Skeletal muscle satellite cell (primary cell): ENCODE measurements around the gene PRND.
A peak's percentile ranks its signal among the peaks of the same experiment; 100 is the strongest.
"Not testable (repeated sequence)": the region's sequence is repeated elsewhere in the genome, so short reads cannot be mapped to it uniquely, and the experiment has no call there.

Experiments used
- H3K27me3 ChIP-seq: 2 replicates; pipeline ENCODE4 v1.7.0; 2013; ENCODE audit warnings: low read length; ENCODE audit not compliant: control insufficient read depth, insufficient read depth
- H3K36me3 ChIP-seq: 2 replicates; pipeline ENCODE4 v1.7.0; 2013; ENCODE audit warnings: mild to moderate bottlenecking, control low read depth, low read length; ENCODE audit not compliant: insufficient read depth
- H3K4me1 ChIP-seq: 2 replicates; pipeline ENCODE4 v1.7.0; 2013; ENCODE audit warnings: low read length; ENCODE audit not compliant: control insufficient read depth, insufficient read depth
- H3K4me2 ChIP-seq: 2 replicates; pipeline ENCODE4 v1.7.0; 2013; ENCODE audit warnings: mild to moderate bottlenecking, low read length
- H3K4me3 ChIP-seq: 2 replicates; pipeline ENCODE4 v1.7.0; 2013; ENCODE audit warnings: low read length
- H3K9ac ChIP-seq: 2 replicates; pipeline ENCODE4 v1.7.0; 2013; ENCODE audit warnings: mild to moderate bottlenecking, low read depth, low read length, moderate library complexity
- H3K9me3 ChIP-seq: replicated peaks from 2 replicates; pipeline ENCODE4 v1.7.0; 2013; ENCODE audit warnings: mild to moderate bottlenecking, control low read depth, low read length

Gene PRND

DNA sequence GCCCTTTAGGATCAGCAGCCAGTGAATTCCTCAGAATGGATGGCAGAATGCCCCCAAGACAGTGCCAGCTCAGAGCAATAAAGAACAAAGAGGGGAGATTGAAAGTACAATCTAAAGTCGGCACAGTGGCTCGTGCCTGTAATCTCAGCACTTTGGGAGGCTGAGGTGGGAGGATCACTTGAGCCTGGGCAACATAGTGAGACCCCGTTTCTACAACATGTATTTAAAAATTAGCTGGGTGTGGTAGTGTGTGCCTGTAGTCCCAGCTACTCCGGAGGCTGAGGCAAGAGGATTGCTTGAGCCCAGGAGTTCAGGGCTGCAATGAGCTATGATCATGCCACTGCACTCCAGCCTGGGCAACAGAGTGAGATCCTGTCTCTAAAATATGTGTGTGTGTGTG lies 1.8 kb downstream of the PRND start:
- not testable (repeated sequence) for H3K9me3 ChIP-seq, H3K4me2 ChIP-seq, H3K4me3 ChIP-seq, H3K36me3 ChIP-seq, H3K4me1 ChIP-seq, H3K9ac ChIP-seq
- peaks cover 45% of the 10 kb centered on the region for H3K27me3 ChIP-seq

DNA sequence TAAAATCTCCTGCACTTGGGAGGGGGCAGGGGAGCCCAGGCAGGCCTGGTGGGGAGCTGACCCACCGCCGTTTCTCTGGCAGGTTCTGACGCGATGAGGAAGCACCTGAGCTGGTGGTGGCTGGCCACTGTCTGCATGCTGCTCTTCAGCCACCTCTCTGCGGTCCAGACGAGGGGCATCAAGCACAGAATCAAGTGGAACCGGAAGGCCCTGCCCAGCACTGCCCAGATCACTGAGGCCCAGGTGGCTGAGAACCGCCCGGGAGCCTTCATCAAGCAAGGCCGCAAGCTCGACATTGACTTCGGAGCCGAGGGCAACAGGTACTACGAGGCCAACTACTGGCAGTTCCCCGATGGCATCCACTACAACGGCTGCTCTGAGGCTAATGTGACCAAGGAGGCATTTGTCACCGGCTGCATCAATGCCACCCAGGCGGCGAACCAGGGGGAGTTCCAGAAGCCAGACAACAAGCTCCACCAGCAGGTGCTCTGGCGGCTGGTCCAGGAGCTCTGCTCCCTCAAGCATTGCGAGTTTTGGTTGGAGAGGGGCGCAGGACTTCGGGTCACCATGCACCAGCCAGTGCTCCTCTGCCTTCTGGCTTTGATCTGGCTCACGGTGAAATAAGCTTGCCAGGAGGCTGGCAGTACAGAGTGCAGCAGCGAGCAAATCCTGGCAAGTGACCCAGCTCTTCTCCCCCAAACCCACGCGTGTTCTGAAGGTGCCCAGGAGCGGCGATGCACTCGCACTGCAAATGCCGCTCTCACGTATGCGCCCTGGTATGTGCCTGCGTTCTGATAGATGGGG lies 3.0 kb downstream of the PRND start:
- H3K36me3 ChIP-seq, result no peaks in the 10 kb centered on the region
- peaks cover 7% of the 10 kb centered on the region for H3K4me1 ChIP-seq
- peaks cover 55% of the 10 kb centered on the region for H3K27me3 ChIP-seq
- H3K9me3 ChIP-seq, result no peaks in the 10 kb centered on the region
- no peak overlapping the region for H3K9ac ChIP-seq
- H3K4me3 ChIP-seq, result no peak overlapping the region
- no peak overlapping the region for H3K4me2 ChIP-seq

DNA sequence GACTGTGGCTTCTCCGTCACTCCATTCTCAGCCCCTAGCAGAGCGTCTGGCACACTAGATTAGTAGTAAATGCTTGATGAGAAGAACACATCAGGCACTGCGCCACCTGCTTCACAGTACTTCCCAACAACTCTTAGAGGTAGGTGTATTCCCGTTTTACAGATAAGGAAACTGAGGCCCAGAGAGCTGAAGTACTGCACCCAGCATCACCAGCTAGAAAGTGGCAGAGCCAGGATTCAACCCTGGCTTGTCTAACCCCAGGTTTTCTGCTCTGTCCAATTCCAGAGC lies 3.5 kb downstream of the PRND start:
- no peaks in the 10 kb centered on the region for H3K36me3 ChIP-seq
- peaks cover 59% of the 10 kb centered on the region for H3K27me3 ChIP-seq
- no peak overlapping the region for H3K4me3 ChIP-seq
- no peak overlapping the region for H3K9ac ChIP-seq
- H3K4me1 ChIP-seq, result peaks cover 7% of the 10 kb centered on the region
- no peaks in the 10 kb centered on the region for H3K9me3 ChIP-seq
- H3K4me2 ChIP-seq, result no peak overlapping the region

DNA sequence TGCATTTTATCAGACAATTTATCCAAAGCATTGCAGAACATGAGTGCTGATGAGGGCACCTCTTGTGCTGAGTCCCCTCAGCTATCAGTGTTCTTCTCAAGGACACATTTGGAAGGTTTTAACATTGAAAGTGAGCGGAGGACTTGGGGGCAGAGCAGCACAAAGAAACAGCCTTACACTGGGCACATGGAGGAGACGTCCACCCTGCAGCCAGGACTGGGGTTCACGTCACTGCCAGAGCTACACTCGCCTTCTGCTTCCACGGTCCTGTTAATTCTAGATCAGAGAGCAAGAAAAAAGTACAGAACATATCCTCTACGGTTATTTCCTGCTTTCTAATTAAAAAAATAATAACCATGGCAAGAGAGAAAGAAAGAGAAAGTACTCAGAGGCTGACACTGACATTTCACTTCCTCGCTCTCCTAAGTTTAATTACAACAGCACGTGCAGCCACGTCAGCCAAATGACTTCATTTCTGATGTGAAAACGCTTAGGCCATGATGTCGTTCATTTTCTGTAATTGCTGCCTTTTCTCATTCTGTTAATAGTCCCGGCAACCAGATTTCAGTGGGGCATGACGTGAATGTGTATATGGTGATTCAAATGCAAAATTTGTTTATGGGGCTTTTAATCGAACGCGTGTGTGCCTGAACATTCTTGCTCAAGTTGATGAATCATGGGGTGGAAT lies 5.1 kb downstream of the PRND start:
- H3K4me3 ChIP-seq, result peak overlapping the region; percentile 29
- H3K9ac ChIP-seq, result no peak overlapping the region
- H3K36me3 ChIP-seq, result no peaks in the 10 kb centered on the region
- peaks cover 4% of the 10 kb centered on the region for H3K4me1 ChIP-seq
- H3K9me3 ChIP-seq, result no peaks in the 10 kb centered on the region
- H3K4me2 ChIP-seq, result peak overlapping the region; percentile 21
- peaks cover 55% of the 10 kb centered on the region for H3K27me3 ChIP-seq

DNA sequence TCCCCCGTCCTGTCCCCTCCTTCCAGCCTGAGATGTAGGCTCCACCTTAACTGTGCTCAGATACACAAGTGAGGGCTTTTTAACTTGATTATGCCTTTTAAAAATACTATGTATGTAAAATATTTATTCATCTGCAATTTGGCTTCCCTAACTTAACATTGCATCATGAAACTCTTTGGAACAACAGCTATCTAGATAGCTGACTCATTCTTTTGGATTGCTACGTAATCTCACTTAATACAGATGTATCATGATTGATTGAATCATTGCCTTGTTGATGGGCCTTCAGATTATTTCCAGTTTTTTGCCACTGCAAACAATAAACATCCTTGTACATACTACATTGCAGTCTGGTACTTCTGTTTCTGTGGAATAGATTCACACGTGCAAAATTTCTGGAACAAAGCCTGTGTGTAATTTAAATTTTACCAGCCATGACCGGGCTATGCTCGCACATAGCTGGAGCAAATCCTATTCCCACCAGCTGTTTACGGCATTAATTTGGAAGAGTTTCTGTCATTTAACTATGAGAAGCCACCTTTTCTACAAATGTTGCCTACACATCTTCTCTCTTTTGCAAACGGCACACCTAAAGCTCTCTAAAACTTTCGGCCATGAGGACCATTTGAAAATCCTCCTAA lies 6.5 kb downstream of the PRND start:
- Histone ChIP-seq H3K9me3 (no peaks in the 10 kb centered on the region), H3K27me3 (peaks cover 52% of the 10 kb centered on the region), H3K4me1 (peaks cover 4% of the 10 kb centered on the region), H3K4me3 (no peak overlapping the region), H3K9ac (no peak overlapping the region), H3K4me2 (no peak overlapping the region), H3K36me3 (no peaks in the 10 kb centered on the region)

DNA sequence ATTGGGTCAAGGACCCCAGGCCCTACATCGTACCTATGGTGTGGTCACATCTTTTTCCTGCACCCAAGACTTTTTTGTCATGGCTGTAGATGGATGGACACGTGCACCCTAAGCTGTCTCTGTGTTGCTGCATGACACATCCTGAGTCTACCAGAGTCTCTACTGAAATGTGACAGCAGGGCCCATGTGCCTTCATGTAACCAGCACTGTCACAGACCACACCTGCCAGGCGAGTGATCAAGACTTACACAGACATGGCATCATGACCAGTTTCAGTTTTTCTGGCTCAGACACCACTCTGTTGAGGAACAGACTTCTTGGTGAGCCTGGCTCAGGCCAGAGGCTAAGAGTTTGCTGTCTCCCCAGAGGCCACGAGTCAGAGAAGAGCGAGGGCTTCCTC lies 7.6 kb downstream of the PRND start:
- Histone ChIP-seq H3K4me1 (peaks cover 4% of the 10 kb centered on the region), H3K27me3 (peaks cover 50% of the 10 kb centered on the region), H3K9ac (no peak overlapping the region), H3K4me2 (no peak overlapping the region), H3K4me3 (no peak overlapping the region), H3K36me3 (no peaks in the 10 kb centered on the region), H3K9me3 (no peaks in the 10 kb centered on the region)

DNA sequence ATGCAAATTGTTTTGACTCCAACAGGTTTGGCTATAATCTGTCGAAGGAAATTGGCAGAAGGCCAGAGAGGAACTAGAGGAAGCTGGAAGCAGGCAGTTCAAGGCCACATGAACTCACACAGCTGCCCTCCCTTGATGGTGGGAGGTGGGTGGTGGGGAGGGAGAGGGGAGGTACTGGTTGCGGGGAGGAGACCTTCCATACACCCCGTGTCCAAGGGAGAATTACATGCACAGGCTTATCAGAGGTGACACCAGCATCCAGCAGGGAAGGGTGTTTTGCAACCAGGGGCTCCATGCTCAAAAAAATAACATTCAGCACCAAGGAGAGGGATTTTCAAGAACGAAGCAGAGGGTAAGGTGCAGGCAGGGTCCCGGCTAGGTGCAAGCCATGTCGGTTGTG lies 9.1 kb downstream of the PRND start:
- H3K9me3 ChIP-seq, result no peaks in the 10 kb centered on the region
- H3K4me1 ChIP-seq, result peaks cover 4% of the 10 kb centered on the region
- no peak overlapping the region for H3K4me2 ChIP-seq
- no peak overlapping the region for H3K9ac ChIP-seq
- H3K36me3 ChIP-seq, result no peaks in the 10 kb centered on the region
- no peak overlapping the region for H3K4me3 ChIP-seq
- H3K27me3 ChIP-seq, result peaks cover 41% of the 10 kb centered on the region

DNA sequence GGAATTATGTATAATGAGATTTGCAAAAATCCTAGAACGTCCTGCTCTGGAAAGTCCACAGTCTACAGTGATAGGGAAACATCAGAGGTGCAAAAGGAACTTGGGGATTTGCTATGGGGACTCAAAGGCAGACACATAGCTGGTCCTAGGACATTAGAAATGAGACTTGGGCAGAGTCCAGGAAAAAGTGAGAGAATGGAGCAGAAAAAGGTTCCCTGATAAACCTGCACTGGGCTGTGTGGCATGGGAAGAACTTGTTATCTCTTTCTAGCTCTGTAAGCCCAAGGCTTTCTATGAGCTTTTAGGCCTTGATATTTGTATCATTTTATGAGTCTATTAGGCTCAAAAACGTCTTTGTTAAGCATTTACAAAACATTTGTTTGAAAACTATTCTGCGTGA lies 15.2 kb downstream of the PRND start:
- no peaks in the 10 kb centered on the region for H3K4me1 ChIP-seq
- H3K9me3 ChIP-seq, result no peaks in the 10 kb centered on the region
- no peak overlapping the region for H3K9ac ChIP-seq
- no peak overlapping the region for H3K4me2 ChIP-seq
- H3K4me3 ChIP-seq, result no peak overlapping the region
- H3K36me3 ChIP-seq, result no peaks in the 10 kb centered on the region
- H3K27me3 ChIP-seq, result peaks cover 38% of the 10 kb centered on the region

DNA sequence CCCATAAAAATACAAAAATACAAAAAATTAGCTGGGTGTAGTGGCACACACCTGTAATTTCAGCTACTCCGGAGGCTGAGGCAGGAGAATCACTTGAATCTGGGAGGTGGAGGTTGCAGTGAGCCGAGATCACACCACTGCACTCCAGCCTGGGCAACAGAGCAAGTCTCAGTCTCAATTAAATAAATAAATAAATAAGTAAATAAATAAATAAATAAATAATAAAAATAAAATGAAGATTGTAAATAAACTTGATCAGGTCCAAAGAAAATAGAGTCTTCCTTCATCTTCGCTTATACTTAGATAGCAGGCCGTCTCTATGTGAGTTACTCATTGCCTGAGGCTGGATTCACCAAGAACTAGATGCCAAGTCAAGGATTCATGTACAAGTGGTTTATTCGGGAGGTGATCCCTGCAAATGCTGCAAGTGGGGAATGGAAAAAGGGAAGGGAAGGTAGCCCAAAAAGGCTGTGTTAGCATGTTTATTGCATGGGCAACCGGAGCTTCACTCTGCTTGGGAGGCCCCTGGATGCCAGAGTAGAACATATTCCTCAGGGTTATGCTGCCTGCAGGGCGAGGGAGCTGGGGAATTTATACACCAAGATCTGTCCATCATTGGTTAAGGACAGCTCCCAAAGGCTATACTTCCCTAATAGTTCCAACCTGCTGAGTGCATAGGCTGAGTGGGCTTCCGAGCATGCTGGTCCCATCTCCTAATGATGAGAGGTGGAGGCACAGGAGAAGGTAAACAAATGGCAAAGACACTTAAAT lies 16.3 kb downstream of the PRND start:
- Histone ChIP-seq H3K4me2 (no peak overlapping the region), H3K9me3 (no peaks in the 10 kb centered on the region), H3K9ac (no peak overlapping the region), H3K4me1 (no peaks in the 10 kb centered on the region), H3K27me3 (peaks cover 38% of the 10 kb centered on the region), H3K36me3 (no peaks in the 10 kb centered on the region), H3K4me3 (no peak overlapping the region)

DNA sequence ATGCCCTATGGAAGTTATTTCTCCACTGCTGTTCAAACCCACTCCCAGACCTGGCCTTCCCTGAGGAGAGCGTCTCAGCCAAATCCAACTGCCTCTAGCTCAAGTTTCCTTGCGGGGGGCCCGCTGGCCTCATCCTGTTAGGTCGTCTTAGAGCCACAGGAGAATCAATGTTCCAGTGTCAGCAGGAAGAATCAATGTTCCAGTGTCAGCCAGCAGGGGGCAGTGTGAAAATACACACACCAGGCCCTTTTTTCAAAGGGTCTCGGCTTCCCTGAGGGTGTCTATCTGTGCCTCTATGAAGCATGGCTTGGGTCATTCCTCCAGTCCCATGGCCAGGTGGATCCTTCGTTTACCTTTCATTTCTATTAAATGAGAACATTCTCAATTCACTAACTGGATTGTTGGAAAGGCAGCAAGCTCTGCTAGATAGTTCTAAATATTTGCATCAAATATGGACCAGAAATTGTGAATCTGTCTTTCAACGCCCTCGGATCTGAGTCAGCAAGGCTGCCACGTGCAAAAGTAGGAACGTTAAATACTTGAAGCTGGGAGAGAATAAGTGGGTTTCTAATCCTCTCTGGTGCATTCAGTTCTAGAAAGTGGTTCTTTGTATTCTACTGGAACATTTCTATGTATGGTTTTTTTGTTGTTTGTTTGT lies 19.2 kb downstream of the PRND start:
- Histone ChIP-seq H3K4me1 (no peaks in the 10 kb centered on the region), H3K9ac (no peak overlapping the region), H3K9me3 (no peaks in the 10 kb centered on the region), H3K4me3 (no peak overlapping the region), H3K36me3 (no peaks in the 10 kb centered on the region), H3K27me3 (peaks cover 41% of the 10 kb centered on the region), H3K4me2 (no peak overlapping the region)

DNA sequence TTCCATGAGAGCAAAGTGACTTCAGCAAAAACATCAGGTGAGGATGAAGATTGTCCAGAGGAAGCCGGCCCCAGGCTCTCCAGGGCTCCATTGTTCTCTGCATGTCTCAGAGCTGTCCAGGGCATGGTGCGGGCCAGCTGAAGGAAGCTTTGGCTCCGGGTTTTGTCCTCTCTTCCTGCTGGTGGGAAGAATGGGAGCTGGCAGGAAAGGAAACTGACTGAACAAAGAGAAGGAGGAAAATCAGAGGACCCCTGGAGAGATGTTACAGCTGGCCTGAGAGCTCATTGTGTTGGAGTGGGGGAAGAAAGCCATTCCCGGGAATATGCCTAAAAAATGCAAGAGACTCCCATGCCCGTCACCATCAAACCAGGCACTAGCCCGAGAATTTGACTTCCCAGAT lies 27.1 kb downstream of the PRND start:
- Histone ChIP-seq H3K4me3 (no peak overlapping the region), H3K9me3 (no peaks in the 10 kb centered on the region), H3K36me3 (no peaks in the 10 kb centered on the region), H3K9ac (no peak overlapping the region), H3K4me2 (no peak overlapping the region), H3K4me1 (no peaks in the 10 kb centered on the region), H3K27me3 (peaks cover 56% of the 10 kb centered on the region)
